Endodermal cell (in vitro differentiated cells): ENCODE data around the gene TMEM208. TPM values are rescaled to one million over a fixed set of nuclear protein-coding genes. Genes with fewer than 3 reads are reported as not detected.

Experiments
- DNase-seq: peaks from one replicate; pipeline ENCODE4 v3.0.0-alpha.2; 2017
- H3K27ac ChIP-seq: 2 replicates; pipeline ENCODE4 v1.5.1; 2013; ENCODE audit warnings: mild to moderate bottlenecking, low read depth, low read length, moderate library complexity
- H3K27me3 ChIP-seq: 2 replicates; pipeline ENCODE4 v1.6.1; 2013; ENCODE audit warnings: mild to moderate bottlenecking, low read length, moderate library complexity; ENCODE audit not compliant: insufficient read depth, control insufficient read depth, poor library complexity, severe bottlenecking
- H3K36me3 ChIP-seq: 2 replicates; pipeline ENCODE4 v1.7.0; 2013; ENCODE audit warnings: mild to moderate bottlenecking, low read length, moderate library complexity; ENCODE audit not compliant: control insufficient read depth, insufficient read depth
- H3K4me1 ChIP-seq: one replicate; pipeline ENCODE4 v1.7.0; 2013; ENCODE audit warnings: low read length; ENCODE audit not compliant: control insufficient read depth, insufficient read depth
- H3K4me3 ChIP-seq: 2 replicates; pipeline ENCODE4 v1.5.1; 2013; ENCODE audit warnings: mild to moderate bottlenecking, low read length, moderate library complexity
- H3K9ac ChIP-seq: 2 replicates; pipeline ENCODE4 v1.6.1; 2013; ENCODE audit warnings: mild to moderate bottlenecking, low read length, moderate library complexity; ENCODE audit not compliant: poor library complexity, severe bottlenecking; ENCODE audit errors: extremely low read depth
- H3K9me3 ChIP-seq: 2 replicates; pipeline ENCODE4 v1.6.1; 2013; ENCODE audit warnings: mild to moderate bottlenecking, low read length, moderate library complexity; ENCODE audit not compliant: control insufficient read depth
- H3K27ac Mint-ChIP-seq: 2 replicates; pipeline ENCODE4 v1.8.0; 2020; ENCODE audit warnings: mixed read lengths
- H3K27me3 Mint-ChIP-seq: 2 replicates; pipeline ENCODE4 v1.8.0; 2021; ENCODE audit warnings: mild to moderate bottlenecking, mixed read lengths; ENCODE audit not compliant: insufficient read depth
- H3K36me3 Mint-ChIP-seq: 2 replicates; pipeline ENCODE4 v1.8.0; 2020; ENCODE audit warnings: low read depth, mixed read lengths
- H3K4me1 Mint-ChIP-seq: 2 replicates; pipeline ENCODE4 v1.8.0; 2020; ENCODE audit warnings: mixed read lengths
- H3K4me3 Mint-ChIP-seq: 2 replicates; pipeline ENCODE4 v1.8.0; 2020; ENCODE audit warnings: mild to moderate bottlenecking, moderate library complexity, mixed read lengths
- H3K9me3 Mint-ChIP-seq: 2 replicates; pipeline ENCODE4 v1.8.0; 2020; ENCODE audit warnings: mild to moderate bottlenecking, mixed read lengths
- CTCF ChIP-seq: fragments of 200-600 bp; sonication (generic); conservative IDR thresholded peaks from 2 replicates; pipeline ENCODE4 v1.5.0; 2021; ENCODE audit warnings: antibody characterized with exemption, mild to moderate bottlenecking
- WGBS, 2 experiments: methylation state at CpG; one replicate each; pipeline versions ENCODE4 v1.1.5 to v1.1.7; 2013; ENCODE audit warnings: missing lambda C conversion rate in 2 of 2, mixed read lengths in 1 of 2; ENCODE audit not compliant: insufficient coverage in 1 of 2, insufficient read length in 1 of 2; 5-methylcytosine and 5-hydroxymethylcytosine counted together
- total RNA-seq, 2 donors: library from RNA; stranded (reverse); fragmentation: NEBNext Ultra II Directional in 1 of 2; extraction: Animal tissue kit (Norgen Biotek cat#: 25700) in 1 of 2; gene quantifications; 2 replicates in 1 of 2; 3 replicates in 1 of 2; pipeline ENCODE4 v1.2.1, GENCODE V29; 2021

TMEM208 gene
- total RNA-seq, 2 donors from 2014 or later, result 43.1 to 46.4 TPM

GRCh38 chr16:67188798-67189197 lies 38.1 kb upstream of the TMEM208 start:
- Histone ChIP-seq H3K36me3 (peaks cover 8% of the 10 kb centered on the region), H3K27me3 (peaks cover 21% of the 10 kb centered on the region), H3K4me3 (no peak overlapping the region), H3K9ac (no peak overlapping the region), H3K9me3 (no peaks in the 10 kb centered on the region), H3K4me1 (peaks cover 12% of the 10 kb centered on the region), H3K27ac (no peak overlapping the region)
- no peaks in the 10 kb centered on the region for H3K9me3 Mint-ChIP-seq
- no peak overlapping the region for H3K4me3 Mint-ChIP-seq
- H3K27ac Mint-ChIP-seq, result no peak overlapping the region
- peaks cover 23% of the 10 kb centered on the region for H3K27me3 Mint-ChIP-seq
- peaks cover 9% of the 10 kb centered on the region for H3K36me3 Mint-ChIP-seq
- 88 to 91% methylated on average over 5 to 15 of the region's 15 CpGs for WGBS, 2 experiments
- H3K4me1 Mint-ChIP-seq, result peaks cover 20% of the 10 kb centered on the region
- DNase-seq, result no peak
- TF ChIP-seq CTCF, result no peak

GRCh38 chr16:67190041-67190440 lies 36.9 kb upstream of the TMEM208 start, which contains the start of gene EXOC3L1:
Gene EXOC3L1, minus strand, starts transcription at chr16:67190136. Its CDS starts 460 bp downstream, at chr16:67189676.
- DNase-seq, result no peak
- Histone ChIP-seq H3K9me3 (no peaks in the 10 kb centered on the region), H3K4me3 (no peak within 1 kb of the TSS), H3K36me3 (peaks cover 20% of the 10 kb centered on the region), H3K27ac (no peak within 1 kb of the TSS), H3K9ac (no peak within 1 kb of the TSS), H3K4me1 (peaks cover 12% of the 10 kb centered on the region), H3K27me3 (peaks cover 11% of the 10 kb centered on the region)
- Mint-ChIP-seq H3K4me1 (peaks cover 18% of the 10 kb centered on the region), H3K27me3 (peaks cover 13% of the 10 kb centered on the region), H3K4me3 (no peak within 1 kb of the TSS), H3K9me3 (no peaks in the 10 kb centered on the region), H3K36me3 (peaks cover 20% of the 10 kb centered on the region), H3K27ac (no peak within 1 kb of the TSS)
- 65 to 77% methylated on average over 3 to 6 of the region's 6 CpGs for WGBS, 2 experiments
- no peak for TF ChIP-seq CTCF

- H3K4me3 ChIP-seq, result no peak overlapping the region
- no peaks in the 10 kb centered on the region for H3K9me3 Mint-ChIP-seq
- no peak overlapping the region for H3K27ac Mint-ChIP-seq
- 93 to 95% methylated on average over 8 to 13 of the region's 13 CpGs for WGBS, 2 experiments
- no peak overlapping the region for H3K9ac ChIP-seq
- peaks cover 13% of the 10 kb centered on the region for H3K4me1 Mint-ChIP-seq
- peaks cover 12% of the 10 kb centered on the region for H3K4me1 ChIP-seq
- no peak for TF ChIP-seq CTCF
- H3K36me3 Mint-ChIP-seq, result peaks cover 27% of the 10 kb centered on the region
- DNase-seq, result no peak
- peaks cover 27% of the 10 kb centered on the region for H3K36me3 ChIP-seq
- H3K27ac ChIP-seq, result no peak overlapping the region
- H3K27me3 Mint-ChIP-seq, result peaks cover 6% of the 10 kb centered on the region
- no peaks in the 10 kb centered on the region for H3K9me3 ChIP-seq
- H3K4me3 Mint-ChIP-seq, result no peak overlapping the region
- H3K27me3 ChIP-seq, result peaks cover 4% of the 10 kb centered on the region
Measured at GRCh38 chr16:67190448-67191399, 36.2 kb upstream of the TMEM208 start.
